DMS 273 (cell line): ENCODE measurements around the gene MRTFB.

Experiments used
- DNase-seq: peaks from one replicate; lab custom pipeline; 2025; ENCODE audit not compliant: unreplicated experiment; lab: John Stamatoyannopoulos, UW

MRTFB gene

GRCh38 chr16:14131774-14132695 is 60.9 kb downstream of the MRTFB start:
- DNase-seq: no peak

GRCh38 chr16:14132696-14133048 is 61.6 kb downstream of the MRTFB start:
- DNase-seq: no peak

GRCh38 chr16:14133907-14134306 is 62.8 kb downstream of the MRTFB start:
- no peak for DNase-seq

GRCh38 chr16:14135704-14136103 is 64.6 kb downstream of the MRTFB start:
- no peak for DNase-seq

GRCh38 chr16:14139872-14140271 is 68.8 kb downstream of the MRTFB start:
- no peak for DNase-seq

DNA sequence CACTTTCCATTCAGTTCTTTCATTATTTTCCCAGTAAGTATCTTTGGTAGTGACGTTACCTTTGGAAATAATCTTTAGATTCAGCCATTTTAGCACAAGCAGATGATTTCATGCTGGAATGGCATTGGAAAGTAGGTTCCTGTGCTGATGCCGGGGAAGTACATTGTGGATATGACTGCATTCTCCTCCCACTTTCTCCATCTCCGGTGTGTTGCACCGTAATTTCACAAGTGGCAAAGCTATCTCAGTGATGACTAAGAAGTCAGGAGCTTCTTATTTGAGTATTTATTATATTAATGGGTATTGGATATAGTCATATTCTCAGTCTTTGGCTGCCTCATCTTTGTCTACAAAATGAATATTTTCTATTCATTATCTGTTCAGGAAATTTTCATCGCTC is 69.8 kb downstream of the MRTFB start:
- no peak for DNase-seq

DNA sequence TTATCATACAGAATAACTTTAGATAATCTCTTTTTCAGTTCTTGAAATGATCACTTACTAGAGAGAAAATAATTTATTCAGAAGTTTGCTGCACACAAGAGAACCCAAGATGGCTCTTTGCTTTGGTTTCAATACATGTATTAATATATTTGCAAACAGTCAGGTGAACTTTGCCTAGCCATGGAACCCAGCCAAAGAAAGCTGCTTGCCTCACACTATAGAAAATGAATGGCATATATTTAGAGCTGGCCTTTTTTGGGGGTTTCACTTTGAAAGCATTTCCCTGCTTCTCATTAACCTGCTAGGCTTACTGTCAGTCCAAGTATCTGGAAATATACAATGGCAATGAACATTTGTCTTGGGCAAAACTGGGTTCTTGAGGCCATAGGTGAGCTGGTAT is 75.3 kb downstream of the MRTFB start:
- DNase-seq: no peak

- DNase-seq: no peak
These were observed 76.9 kb downstream of the MRTFB start for GRCh38 chr16:14148016-14148415.

- no peak for DNase-seq
These were observed 77.5 kb downstream of the MRTFB start for GRCh38 chr16:14148569-14148968.

DNA sequence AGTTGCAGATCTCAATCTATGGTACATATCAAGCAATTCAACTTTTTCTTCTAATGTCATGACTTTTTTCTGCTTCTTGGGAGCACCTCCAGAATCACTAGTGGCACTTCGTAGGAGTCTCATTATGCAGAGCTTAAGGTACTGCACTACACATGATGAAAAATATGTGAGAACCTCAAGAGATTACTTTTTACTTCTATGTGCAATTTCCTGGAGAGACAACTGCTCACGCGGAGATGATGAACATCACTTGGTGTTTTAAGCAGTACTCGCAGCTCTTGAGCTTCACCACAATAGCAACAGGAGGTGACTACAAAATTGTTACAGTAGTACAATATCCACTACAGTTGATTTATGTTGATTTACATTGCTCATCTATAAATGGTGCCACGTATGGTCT is 79.7 kb downstream of the MRTFB start:
- DNase-seq: no peak

DNA sequence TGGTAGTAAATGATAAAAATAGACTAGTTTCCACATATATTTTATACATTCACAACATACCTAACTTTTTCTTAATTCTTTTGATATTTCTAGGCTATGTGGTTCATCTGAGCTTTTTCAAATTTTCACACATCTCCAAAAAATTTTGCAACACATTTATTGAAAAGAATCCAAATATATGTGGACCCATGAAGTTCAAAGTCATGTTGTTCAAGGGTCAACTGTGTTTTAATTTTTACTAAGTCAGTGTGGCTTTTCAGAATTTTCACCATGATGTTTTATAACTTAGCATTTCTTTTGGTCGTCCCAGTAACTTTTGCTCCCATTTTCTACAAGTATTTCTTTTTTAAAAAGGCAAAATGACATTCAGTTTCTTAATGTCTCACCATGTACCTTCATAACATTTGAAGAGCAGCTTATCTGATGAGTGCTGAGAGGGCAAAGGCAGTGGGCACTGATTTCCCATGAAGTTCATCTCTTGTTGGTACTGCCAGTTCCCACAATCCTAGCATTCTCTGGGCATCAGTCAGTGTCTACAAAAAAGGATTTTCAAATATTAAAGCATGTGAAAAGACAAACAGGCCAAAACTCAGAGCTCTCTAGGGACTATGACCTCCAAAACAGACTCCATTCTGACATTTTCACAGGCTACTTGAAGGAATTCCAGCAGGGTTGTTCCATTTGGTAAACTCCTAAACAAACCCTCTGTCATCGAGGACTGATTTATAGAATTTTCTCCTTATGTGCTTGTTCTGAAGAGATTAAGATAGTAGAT is 80.3 kb downstream of the MRTFB start:
- no peak for DNase-seq

GRCh38 chr16:14155572-14156190 is 84.6 kb downstream of the MRTFB start:
- DNase-seq: no peak

DNA sequence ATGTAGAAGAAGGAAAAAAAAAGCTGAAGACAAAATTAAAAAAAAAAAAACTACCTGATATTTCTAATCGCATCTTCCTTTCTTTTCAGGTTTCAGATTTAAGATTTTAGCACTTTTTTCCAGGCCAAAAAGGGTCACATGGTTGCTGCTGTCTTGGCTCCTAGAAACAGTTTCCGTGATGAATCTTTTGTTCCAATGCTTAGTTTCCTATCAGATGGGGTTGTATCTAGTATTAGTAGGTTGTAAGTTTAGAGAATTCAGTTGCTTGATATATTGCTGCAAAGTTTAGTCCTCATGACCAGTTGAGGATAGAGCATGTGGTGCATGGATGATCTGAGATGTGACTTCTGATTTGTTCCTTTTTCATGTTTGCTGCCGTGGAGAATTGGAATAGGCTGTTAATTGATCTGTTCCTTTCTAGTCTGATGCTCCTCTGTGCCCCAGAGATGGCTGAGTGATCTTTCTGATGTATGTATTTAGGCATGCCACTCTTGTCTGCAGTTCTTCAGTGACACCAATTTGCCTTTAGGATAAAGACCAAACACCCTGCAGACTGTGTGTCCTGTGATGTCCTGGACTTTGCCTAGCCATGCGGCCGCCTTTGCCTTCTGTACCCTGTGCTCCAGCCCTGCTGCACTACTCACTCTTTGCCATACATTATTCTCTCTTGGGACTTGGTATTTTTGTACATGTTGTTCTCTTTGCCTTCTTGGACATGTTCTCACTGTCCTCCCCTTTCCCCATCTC is 94.0 kb downstream of the MRTFB start:
- DNase-seq: no peak

DNA sequence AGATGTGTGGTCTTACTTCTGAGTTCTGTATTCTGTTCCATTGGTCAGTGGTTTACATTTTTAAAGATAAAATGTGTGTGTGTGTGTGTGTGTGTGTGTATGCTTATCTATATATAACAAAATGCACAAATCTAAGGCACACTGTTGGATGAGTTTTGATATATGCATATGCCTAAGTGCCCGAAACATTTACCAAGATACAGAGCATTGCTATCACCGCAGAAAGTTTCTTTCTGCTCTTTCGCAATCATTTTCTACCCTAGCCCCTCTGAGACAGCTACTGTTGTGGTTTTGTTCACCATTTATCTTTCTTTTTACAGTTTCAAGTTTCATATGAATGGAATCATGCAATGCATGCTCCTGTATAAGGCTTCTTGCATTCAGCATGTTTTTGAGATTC is 97.0 kb downstream of the MRTFB start:
- DNase-seq: no peak

GRCh38 chr16:14172200-14172809 is 101.2 kb downstream of the MRTFB start:
- no peak for DNase-seq

- no peak for DNase-seq
These were observed 104.0 kb downstream of the MRTFB start for GRCh38 chr16:14175086-14175485.

GRCh38 chr16:14177704-14178103 is 106.6 kb downstream of the MRTFB start:
- DNase-seq: no peak

- DNase-seq: no peak
These were observed 108.0 kb downstream of the MRTFB start for GRCh38 chr16:14179116-14179515.

- DNase-seq: no peak
These were observed 109.4 kb downstream of the MRTFB start for GRCh38 chr16:14180481-14180944.

- DNase-seq: no peak
These were observed 110.4 kb downstream of the MRTFB start for GRCh38 chr16:14181371-14182050.
